DMS 273 (cell line): Measurements from ENCODE around the gene PLEKHG4B.
A peak's percentile ranks its signal among the peaks of the same experiment; 100 is the strongest.

ENCODE experiments used
- DNase-seq: peaks from one replicate; lab custom pipeline; 2025; ENCODE audit not compliant: unreplicated experiment; lab: John Stamatoyannopoulos, UW

PLEKHG4B gene

DNA sequence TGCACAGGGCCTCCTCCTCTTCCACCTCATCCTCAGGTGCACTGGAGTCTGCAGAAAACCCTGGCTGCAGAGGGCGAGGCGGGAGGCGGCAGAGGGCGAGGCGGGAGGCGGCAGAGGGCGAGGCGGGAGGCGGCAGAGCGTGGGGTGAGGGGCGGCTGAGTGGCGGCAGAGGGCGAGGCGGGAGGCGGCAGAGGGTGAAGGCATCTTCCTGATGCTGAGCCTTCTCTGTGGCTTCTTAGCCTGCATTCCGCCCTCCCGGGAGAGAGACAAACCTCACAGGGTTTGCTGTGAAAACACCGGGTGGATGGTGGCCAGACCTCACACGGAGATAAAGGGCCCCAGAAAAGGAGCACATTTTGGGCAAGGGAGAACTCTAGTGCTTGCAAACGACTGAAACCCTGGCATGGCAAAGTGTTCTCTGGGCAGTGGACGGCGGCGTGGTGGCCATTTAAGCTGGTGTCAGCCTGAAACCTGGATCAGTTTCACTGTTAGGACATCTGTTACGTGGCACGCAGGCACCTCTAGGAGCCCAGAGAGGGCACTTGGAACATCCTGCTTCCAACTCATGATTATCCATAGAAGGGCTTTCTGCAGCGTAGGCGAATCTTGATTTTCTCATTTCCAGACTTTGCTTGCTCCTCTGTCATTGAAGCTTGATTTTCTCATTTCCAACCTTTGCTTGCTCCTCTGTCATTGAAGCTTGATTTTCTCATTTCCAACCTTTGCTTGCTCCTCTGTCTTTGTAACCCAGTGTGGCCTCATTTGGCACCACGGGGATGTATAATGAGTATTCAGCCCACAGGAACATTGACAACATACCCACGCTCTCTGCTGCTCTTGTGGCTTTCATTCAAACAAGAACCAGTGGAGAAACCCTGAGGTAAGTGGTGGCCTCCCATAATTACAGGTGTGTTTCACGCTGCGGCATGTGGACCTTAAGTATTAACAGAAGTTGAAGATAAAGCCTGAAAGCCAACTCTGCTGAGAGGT is 16.3 kb upstream of the PLEKHG4B start:
- DNase-seq, result no peak

DNA sequence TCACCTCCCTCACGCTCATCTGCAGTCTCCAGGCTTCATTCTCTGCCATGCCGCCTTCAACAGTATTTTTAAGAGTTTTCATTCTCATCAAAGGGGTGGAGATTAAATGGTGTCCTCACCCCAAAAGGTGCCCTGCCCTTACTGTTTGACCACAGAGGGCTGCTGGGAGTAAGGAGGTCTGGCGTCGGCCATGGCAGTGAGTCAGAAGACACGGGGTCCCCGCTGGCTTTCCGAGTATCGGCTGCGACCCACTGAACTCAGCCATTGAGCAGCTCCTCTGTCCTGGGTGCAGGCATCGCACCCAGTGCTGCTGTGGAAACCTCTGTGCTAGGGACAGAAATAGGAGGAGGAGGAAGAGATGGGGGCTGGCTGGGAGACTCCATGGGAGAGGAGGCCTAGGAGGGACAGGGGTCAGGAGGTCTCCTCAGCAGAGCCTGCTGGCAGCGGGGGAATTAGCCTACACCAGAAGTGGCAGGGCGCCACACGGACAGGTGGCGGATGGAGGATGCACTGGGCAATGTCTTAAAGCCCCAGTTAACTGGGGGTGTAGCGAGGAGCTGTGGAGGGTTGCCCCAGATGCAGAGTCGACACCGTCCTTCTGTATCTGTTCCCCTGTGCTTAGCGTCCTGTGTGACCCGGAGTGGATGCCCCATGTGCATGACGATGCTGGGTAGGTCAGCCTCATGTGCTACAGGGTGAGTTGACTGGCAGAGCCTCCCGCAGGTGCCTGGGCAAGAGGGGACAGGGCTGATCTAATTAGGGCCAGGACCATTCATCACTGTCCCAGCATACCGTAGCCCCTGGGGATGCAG is 15.4 kb upstream of the PLEKHG4B start:
- DNase-seq, result no peak

DNA sequence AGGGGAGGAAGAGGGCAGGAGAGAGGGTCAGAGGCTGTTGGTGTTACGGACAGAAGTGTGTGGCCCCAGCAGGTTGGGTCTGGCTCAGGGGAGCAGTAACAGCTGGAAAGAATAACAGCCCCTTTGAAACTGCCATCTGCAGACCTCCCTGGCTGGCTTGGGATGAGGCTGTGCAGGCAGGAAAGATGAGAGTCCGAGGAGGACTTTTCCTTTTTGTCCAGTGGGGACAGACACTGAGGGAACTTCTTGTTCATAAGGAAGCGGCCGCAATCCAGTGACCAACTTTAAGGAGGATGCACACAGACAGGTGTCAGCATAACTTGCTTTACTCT is 14.8 kb upstream of the PLEKHG4B start:
- no peak for DNase-seq

DNA sequence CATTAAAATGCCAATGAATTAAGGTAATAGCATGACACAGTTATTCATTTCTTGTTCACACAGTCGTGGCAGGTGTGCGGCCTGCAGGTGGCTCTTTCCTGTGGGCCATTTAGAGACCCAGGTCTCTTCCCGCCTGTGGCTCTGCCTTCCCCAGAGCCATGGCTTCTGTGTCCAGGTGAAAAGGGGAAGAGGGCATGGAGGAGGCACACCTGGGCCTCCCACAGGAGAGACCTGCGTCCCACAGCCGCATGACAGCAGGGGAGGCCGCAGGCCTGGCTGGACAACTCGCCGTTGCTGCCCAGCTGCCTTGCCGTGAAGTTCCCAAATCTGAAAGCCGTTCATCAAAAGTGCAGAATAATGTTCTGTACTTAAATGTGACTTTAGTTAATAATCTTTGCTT is 14.4 kb upstream of the PLEKHG4B start:
- no peak for DNase-seq

DNA sequence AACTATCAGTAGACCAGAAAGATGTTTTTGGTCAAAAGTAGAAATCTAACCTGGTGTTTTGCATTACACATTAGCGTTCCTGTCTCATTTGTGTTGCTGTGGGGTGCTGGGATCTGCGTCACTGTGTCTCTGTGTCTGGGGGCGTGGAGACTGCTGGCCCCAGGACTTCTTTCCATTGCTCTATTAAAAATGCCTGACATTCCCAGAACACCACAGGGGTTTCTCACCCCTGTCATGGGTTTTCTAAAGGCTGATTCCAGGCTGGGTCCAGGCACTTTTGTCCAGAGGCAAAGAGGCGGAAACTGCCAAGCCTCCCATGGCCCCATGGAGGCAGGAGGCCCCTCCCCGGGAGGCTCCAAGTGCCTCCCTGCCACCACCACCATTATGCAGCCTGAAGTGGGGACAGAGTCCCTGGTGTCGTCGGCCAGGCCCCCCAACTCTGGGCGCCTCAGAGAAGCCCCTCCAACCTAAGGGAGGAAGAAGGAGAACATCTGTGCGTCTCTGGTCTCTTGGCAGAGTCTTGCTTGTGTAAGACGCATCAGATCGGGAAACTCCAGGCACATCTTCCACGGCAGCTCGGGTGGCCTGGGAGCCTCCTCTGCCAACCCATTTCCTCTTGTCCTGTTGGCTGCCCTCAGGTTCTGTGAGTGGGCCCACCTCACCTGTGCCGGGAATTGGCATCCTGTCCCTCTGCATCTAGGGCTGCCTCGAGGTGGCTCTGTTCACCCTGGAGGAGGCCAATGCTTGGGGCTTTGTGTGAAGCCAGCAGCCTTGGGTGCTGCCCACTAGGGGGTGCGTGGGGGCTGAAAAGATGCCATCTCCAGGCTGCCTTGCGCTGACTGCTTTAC is 13.8 kb upstream of the PLEKHG4B start:
- DNase-seq, result peak; percentile 73

DNA sequence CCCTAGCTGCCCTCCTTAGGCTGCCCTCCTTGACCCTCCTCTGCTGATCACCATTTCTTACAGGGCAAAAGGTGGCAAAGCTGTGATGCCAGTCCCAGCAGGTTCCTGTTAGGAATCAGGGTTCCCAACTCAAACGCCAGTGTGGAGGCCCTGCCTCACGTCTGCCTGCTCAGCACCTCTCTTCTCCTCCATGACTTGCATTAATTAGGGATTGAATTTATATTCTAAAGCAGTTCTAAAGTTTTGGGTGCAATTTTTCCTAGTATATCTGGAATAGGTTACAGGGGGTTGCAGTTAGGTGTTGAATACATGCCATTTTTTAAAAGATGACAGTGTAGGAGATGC is 13.2 kb upstream of the PLEKHG4B start:
- no peak for DNase-seq

DNA sequence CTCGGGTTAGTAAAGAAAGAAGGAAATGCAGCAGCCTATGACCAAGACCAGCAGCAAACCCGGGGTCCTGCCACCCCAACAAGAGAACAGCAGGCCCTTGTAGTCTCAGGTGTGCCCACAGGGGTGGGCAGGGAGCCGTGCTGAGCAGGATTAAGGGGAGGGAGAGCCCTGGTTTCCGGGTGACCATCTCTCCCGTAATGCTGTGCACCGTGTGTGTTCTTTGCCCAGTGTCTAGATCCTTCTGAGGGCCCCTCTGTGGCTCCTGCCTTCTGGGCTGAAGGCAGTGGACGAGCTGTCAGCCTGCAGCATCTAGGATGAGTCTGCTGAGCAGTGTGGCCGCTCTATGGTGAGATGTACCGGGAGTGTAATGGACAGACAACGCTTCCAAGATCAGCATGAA is 12.7 kb upstream of the PLEKHG4B start:
- DNase-seq, result no peak

DNA sequence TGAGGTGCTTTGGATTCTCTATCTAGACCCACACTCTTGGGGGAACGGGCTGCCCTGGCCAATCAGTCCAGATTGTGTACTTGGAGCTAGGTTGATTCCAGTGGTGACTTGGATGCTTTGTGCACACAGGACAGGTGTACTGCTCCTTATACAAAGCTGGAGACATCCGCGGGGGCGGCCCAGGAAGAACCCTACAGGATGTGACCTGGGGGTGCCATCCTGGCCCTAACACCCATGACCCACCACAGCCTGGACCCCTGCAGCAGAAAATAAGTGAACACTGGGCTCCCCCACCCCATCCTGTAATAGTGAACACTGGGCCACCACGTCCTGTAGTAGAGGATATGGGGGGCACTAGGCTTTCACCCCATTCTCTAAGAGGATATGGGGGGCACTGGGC is 12.1 kb upstream of the PLEKHG4B start:
- no peak for DNase-seq

DNA sequence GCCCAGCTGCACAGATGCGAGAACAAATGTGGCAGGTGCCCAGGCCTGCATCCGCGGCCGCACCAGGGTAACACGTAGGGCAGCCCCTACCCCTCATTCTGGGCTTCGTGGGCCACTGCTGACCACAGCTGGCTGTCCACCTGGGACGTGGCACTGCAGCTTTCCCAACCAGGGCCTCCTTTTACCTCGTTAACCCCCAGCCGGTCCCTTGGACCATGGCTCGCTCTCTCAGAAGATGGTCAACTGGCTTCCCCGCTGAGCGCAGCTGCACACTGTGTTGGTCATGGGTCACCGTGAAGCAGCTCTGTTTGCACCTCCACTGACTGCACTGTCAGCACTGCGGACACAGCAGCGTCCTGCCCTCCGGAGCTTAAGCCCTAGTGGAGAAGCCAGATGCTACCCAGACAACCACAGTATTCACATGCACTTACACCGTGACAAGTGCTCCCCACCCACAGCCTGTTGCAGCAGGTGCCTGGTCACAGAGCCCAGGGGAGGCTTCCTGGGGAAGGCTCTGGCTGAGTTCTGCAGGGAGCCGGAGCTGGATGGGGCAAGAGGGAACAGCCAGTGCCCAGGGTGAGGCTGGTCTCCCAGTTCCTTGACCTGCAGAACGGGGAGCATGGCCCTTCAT is 10.5 kb upstream of the PLEKHG4B start:
- no peak for DNase-seq

DNA sequence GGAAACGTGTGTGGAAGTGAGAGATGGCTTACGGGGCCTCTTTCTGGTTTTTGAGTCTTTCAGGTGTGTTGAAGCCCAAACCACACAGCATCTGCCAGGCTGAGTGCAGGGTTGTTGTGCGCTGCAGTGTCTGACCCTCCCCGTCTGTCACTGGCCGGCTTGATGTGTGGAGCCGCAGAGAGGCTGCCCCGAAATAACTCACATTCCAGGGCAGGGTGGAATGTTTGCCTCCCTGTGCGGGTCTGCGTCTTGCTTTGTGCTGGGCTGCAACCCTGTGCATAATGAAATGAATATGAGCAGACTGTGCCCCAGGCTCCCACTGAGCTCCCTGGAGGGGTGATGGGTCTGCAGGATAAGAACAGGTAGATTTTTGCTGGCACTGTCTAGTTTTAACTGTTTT is 9.9 kb upstream of the PLEKHG4B start:
- DNase-seq, result no peak

DNA sequence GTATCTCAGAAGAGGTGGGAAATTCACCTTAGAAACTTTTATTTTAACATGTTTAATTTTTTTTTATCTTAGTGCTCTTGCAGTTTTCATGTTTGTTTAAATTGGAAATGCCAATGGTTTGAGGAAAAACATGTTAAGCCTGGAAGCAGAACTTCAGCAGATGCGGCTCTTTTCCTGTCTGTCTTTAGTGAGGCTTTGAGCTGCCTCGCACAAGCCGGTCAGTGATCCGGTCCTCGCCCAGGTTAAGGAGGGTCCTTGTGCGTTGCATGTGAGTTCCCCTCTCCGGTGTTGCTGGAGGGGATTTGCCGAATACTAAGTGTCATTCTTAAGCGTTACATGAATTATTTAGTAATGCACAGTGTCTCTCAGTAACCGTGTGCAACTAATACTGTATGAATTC is 9.4 kb upstream of the PLEKHG4B start:
- no peak for DNase-seq

DNA sequence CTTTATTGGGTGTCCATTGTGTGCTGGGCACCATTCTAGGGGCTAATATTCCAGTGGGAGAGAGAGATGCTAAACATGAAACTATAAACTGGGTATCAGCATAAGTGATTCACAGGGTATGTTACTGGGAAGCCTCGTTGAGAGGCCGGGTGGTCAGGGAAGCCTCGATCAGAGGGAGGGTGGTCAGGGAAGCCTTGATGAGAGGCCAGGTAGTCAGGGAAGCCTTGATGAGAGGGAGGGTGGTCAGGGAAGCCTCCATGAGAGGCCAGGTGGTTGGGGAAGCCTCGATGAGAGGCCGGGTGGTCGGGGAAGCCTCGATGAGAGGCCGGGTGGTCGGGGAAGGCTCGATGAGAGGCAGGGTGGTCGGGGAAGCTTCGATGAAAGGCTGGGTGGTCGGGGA is 8.9 kb upstream of the PLEKHG4B start:
- no peak for DNase-seq

DNA sequence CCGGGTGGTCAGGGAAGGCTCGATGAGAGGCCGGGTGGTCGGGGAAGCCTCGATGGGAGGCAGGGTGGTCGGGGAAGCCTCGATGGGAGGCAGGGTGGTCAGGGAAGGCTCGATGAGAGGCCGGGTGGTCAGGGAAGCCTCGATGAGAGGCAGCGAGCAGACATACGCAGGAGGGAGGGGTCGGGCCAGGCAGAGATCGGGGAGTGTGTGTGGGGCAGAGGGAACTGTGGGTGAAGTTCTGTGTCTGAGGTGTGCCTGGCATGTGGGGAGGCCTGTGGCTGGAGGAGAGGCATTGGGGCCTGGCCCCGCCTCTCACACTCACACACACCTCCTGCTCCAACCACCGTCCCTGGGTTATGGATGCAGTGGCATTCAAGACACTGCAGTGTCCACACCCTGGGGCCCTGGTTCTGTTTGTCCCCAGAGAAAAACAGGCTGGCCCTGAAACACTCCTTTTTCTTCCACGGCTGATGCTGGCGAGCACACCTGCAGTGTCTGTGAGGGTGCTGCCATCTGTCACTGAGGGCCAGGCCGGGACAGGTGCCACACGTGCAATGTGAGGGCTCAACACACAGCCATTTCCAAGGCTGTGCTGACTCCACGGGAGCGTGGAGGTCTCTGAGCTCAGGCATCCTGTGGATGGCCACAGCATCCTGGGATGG is 6.5 kb upstream of the PLEKHG4B start:
- no peak for DNase-seq

DNA sequence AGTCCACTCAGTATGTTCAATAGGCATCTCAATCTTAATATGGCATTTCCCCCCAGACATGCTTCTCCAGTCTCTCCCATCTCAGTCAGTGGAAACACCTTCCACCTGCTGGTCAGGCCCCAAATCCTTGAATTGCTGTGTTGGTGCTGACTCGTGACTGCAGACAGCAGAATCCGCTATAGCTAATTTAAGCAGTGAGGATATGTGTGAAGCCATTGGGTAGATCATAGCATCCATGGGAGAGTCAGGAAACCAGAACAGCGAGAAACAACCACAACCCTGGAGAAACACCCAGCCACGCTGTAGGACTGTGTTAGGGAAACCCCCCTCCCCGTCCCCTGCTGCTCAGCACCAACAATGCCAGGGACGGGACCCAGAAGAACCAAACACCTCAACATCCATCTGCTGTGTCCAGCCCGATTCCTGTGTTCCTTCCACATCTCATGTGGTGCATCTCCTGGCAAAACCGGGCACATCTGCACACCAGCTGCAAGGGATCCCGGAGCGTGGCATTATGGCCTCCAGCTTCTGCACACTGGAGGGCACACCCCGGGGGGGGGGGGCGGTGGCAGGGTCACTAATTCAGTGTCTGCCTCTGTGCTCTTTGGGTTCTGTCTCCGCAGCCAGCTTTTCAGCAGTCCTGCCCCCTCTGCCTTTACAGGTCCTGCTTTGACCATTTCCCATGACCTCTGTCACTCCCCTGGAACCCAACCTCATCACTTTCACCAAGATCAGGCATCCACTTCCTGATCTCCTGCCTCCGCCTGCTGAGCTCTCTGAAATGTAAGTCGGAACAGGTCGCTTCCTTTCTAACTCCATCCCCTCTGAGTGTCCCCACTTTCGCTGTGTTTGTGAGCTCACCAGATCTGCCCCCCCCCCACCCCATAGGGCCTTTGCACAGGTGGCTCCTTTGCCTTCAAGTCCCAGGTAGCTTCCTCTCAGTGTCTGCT is 2.4 kb upstream of the PLEKHG4B start:
- DNase-seq, result no peak

DNA sequence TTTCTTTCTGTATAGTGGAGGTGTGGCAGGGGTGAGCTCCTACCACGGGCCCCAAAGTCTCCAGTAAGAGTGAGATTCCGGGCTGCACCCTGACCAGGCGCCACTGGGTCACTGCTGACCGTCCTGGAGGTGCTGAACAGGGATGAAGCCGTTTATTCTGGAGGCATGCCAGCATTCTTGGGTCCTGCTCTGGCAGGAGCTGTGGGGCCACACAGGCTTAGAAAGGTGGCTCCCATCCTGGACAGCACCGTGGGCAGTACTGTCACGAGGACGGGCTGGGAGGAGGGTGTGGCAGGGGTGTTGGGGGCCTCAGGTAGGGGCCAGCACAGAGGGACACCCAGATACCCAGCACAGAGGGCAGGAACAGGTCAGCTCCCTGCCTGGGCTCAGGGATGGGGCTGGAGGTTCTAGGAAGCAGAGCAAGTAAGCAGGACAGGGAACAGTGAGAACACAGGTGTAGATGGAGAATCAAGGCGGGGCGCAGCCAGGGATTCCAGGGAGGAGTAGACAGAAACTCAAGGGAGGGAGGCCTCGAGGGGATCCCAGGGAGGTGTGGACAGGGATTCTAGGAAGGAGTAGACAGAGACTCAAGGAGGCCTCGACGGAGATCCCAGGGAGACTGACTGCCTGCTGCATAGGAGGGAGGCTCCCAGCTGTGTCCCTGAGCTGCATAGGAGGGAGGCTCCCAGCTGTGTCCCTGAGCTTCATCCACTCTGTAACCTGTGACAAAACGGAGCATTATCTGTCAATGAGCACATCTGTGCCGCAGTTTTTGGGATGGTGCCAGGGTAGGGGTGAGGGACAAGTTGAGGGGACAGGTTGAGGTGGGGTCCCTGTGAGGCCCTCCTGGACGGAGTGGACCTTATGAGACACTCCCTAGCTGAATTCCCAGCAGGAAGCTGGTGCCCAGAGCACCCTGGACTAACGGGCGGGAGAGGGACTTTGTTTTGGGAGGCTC is 1.1 kb upstream of the PLEKHG4B start:
- DNase-seq, result peak; percentile 49

DNA sequence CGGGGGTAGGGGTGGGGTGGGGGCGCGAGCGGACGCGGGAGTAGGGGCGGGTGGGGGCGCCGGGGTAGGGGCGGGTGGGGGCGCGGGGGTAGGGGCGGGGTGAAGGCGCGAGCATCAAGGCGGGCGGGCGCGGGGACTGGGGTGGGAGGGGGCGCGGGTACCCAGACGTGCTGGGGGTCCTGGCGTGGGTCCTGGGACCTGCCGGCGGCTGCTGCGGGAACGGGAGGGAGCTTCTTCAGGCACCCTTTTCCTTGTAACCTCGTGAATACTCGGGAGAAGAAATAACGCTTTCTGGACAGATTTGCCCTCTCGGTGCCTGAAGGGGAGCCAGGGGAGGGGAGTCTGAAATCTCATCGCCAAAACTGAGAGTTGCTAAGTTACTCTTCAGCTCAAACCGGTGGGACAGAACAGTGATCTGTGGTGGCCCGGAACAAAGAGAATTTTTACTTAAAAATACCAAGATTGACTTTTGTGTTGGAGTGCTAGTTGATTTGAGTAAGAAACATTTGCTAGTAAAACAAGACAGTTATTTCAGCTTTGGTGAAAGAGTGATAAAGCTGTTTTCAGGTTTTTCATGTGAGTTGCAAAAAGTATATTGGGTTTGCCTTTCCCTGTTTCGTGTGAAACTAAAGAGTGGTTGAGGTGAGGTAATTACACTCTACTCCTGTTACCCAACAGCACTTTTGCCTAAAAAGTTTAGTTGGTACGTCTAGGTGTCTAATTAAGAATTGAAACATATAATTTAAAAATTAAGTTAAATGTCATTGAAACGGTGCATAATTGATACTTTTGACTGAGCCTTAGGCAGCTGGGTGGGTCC is 643 bp downstream of the PLEKHG4B start:
- peak; percentile 36 for DNase-seq

DNA sequence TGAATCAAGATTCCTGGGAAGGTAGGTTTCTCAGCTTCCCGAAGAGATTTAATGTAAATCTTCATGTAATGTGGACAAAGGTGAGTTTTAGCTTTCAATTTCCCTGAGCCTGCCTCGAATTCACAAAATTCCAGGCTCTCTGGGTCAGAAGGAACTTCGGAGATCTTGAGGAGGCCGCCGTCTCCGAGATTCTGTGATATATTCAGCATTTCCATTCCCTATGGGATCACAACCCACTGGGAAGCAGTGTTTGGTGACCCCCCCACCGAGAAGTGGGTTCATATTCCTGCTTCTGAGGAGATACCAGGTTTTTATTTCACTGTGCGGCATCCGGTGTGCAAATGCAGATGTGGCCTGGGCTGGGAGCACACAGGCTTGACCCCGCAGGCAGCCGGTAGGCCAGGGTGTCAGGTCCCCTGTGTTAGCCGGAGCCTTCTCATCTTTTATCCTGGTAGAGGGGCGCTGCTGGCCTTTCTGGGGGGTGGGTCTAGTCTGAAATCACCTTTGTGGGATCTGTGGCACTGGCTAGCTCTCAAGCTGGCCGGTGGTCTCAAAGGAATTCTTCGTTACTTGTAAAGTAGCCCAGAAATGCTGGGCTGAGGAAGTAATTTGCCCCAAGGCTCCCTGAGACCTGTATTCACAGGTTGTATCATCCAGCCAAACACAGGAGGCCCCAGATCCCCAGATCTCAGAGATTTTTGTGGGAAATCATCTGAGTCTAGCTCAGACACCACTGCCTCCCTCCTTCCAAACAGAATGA is 1.4 kb downstream of the PLEKHG4B start:
- DNase-seq, result no peak
